GM18502 (cell line): ENCODE measurements around the gene KARS1.
"Not testable (repeated sequence)": the region's sequence is repeated elsewhere in the genome, so short reads cannot be mapped to it uniquely, and the experiment has no call there.

Experiments
- ATAC-seq: cut with Tn5 transposase; IDR thresholded peaks from one replicate; pipeline ENCODE4 v1.9.1; 2021; ENCODE audit warnings: mild to moderate bottlenecking; ENCODE audit not compliant: unreplicated experiment, poor library complexity

KARS1 gene

DNA sequence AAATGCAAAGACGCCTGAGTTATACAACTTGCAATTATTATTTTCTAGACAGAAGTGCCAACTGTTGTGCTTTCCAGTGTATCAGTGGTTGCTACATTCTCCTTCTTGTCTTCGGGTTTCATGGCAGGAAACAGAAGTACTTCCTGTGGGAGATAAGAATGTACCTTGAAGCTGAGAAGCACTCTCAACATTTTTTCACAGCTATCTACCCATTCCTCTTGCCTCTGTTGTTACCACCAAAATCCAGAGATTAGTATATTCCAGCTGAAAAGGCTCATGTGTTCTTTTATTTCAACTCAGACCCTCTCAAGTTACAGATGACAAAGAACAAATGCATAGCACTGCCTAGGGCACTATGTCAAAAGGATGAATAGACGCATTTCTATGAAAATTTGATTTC, 19.6 kb downstream of the KARS1 start:
- ATAC-seq, result no peak

DNA sequence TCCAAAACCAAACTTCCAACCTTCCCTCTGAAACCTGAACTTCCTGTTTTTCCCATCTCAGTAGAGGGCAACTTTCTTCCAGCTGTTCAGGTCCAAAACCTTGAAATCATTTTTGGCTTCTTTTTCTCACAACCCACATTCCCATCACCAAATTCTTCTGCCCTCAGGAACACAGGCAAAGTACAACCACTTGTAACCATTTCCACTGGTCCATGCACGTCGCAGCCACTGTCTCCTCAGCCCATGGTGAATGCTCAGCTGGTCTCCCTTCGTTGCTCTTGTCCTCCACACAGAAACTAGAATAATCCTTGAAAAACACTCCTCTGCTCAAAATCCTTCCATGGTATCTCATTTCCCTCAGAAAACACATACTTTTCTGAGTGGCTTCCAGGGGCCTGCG, 20.7 kb downstream of the KARS1 start:
- no peak for ATAC-seq

DNA sequence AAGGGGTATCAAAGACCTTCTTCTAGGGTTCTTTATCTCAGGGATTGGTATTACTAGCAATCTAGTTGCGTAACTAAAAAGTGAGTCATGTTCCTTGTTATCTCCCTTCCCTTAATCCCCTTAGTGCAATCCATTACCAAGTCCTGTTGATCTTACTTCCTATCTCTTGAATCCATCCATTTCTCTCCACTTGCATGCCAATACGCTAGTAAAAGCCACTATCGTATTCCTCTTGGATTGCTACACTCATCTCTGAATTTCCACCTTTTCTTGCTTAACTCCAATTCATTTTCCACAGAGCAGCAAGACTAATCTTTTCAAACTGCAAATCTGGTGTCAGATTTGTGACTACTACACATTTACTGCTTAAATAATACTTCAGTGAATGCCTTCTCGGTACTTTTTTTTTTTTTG, 22.5 kb downstream of the KARS1 start:
- ATAC-seq, result no peak

DNA sequence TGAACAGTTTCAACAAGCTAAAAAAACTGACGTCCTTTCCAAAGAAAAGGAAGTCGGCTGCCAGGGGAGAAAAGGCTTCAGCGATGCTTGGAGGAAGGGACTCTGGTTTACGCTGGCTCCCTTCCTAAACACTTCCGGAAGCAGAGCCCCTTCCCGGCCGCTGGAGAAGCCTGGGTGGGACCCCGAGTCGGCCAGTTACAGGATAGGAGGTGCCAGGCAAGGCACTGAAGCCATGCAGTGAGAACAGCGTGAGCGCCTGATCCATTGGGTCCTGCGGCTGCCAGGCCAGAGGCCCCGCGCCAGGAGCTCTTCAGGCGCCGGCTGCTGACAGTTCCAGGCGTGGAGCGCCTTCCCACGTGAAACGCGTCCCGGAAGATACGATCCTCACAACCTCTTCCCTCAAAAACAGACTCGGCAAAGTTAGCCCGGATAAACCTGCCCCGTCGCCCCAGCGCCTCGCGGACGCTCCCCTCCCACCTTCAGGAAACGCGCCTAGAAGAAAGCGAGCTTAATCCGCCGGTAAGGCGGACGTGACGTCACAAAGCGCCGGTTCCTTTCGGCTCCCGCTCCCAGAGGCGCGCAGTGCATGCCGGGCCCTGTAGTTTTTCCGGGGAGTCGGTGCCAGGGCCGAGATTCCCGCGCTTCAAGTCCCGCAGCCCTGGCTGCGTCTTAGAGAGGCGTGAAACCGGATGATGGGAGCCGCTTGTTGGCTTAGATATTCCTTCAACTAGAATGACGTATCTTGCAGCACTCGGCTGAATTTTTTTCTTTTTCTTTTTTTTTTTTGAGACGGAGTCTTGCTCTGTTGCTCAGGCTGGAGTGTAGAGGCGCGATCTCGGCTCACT, 24.5 kb downstream of the KARS1 start, which contains the start of gene ADAT1:
TSS of gene ADAT1 (minus strand) at position 521 of the 845 bp plus-strand sequence. CDS start 2,482 bp downstream, outside the sequence.
- peak; percentile 94 for ATAC-seq

DNA sequence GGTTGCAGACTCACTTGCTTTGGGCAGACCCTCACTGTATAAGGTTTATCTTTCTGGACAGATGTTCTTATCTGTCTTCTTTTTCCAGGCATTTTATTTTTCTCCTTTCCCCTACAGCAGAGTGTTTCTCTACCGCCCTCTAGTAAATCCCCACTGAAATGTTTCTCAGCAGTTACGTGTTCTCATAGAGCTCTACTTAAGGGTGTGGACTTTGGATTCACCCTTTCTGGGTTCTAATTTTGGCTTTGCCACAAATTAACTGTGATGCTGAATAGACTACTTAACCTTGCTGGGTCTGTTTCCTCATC, 26.3 kb downstream of the KARS1 start:
- no peak for ATAC-seq

DNA sequence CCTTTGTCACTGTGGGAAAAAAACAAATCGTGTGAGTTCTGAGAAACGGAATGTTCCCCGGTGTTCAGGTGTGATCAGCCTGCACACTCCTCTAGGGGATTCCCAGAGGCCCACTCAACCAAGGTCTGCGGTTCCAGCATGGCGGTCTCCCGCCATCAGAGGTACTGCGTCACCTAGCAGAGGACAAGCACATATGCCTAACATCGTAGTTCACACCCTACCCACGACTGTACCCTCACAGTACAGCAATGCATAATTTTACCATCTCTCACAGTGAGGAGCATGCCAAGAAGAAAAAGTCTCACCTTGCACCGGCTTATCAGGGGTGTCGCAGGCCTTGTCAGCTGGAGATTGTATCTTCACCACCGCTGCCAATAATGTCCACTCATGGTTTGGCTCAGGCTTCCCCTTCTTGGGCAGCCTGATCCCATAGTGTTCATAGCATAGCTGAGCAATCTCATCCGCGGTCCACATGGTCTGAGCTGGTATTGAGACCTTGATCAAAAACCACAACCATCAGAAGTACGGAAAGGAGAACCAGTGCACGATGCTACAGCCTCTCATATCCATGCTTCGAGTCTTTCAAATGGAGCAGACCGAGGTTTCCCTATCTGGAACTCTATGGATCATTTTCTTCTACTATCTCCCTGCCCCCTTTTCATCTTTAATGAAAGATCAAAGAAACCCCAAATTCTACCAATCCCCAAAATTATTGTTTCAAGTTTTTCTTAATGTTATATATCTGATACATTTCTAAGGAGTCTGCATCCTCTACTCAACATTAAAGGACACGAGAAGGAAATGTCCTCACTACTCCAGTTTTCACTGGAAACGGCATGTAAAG, 26.9 kb downstream of the KARS1 start:
- no peak for ATAC-seq

DNA sequence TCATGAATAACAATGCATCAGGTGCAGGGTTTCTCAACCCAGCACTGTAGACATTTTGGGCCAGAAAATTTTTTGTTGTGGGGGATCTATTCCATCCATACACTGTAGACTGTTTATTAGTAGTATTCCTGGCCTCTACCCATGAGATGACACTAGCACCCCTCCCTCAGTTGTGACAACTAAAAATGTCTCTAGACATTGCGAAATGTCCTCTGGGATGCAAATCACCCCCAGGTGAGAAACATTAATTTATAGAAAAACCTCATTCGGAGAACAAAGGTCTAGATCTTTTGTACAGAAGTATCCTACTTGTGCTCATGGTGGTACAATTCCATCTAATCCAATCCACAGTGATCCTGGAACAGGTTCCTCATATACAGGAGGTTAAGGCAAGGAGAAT, 28.7 kb downstream of the KARS1 start:
- ATAC-seq, result no peak

DNA sequence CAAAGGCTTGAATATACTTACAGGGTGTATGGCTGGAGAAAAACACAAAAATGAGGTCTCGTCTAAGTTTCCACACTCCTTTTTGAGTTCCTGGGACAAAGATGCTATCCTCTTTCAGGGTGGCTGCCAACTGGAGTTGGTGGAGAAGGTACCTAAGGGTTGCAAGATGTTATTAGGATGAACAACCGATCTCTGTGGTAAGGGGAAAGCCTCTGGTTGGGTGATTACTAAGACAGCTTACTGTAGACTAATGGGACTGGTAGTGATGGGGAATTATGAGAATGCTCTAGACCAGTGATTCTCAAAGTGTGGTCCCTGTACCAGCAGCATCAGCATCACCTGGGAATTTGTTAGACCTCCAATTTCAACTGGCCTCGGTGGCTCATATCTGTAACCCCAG, 30.3 kb downstream of the KARS1 start:
- no peak for ATAC-seq

DNA sequence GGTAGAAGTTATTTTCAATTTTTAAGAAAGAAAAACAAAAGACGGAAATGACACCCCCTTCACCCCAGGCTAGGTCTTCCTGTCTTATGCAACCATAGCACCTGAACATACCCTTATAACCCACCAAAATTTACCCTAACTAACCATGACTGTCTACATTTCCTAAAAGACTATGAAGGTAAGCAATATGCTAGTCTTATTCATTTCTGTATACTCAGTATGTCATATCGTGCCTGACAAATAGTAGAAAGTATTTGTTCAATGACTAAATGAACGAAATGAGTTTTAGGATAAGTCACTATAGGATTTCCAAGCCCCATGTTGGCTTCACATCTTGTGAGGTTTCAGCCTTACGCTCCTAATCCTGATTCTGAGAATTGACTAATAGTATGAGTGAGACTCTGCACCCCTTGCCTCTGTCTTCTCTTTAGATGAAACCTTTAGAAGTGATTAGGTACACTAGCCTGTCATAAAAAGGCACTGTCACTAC, 30.9 kb downstream of the KARS1 start:
- ATAC-seq, result no peak

DNA sequence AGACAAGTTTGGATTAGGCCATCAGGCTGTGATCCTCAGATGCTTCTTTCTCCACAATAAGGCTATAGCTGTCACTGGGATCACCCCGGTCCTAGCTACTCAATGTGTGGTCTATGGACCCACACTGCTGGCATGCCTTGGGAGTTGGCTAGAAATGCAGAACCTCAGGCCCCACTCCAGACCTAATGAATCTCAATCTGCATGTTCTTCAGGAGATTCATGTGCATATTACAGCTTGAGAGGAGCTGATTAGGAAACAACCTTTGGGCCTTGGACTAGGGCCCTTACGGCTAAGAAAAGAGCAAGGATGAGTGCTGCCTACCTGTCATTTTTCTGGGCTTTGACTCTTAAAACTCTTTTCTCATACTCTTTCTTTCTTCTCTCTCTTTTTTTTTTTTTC, 31.8 kb downstream of the KARS1 start:
- ATAC-seq, result no peak

DNA sequence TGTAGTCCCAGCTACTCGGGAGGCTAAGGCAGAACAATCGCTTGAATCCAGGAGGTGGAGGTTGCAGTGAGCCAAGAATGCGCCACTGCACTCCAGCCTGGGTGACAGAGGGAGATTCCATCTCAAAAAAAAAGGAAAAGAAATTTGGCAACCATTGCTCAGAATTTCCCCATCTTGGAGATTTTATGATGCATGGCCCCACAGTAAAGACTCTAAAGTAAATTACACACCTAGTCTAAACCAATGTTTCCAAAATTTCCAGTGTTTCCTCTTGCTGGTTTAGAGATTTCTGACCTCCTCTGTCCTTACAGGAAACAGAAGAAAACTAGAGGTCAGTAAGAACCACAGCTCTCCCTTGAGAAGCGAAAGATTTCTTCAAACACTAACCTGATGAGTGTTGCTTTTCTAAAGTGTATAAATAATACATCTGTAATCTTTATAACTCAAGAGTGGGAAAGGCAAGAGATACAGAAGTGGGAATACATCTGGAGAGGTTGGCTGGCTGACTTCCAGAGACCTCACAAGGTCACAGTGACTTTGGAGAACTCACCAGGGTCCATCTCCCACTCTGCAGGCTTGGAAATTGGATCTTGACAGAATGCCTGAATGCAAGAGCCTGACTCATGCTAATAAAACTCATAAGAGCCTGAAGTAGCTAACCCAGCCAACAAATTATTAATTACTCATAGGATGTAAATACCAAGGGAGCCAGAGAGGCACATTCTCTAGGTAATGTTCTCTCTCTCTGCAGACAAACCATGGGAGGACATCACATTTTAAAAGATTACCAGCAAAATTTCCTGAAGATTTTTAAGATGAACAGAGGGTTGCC, 33.2 kb downstream of the KARS1 start:
- no peak for ATAC-seq

DNA sequence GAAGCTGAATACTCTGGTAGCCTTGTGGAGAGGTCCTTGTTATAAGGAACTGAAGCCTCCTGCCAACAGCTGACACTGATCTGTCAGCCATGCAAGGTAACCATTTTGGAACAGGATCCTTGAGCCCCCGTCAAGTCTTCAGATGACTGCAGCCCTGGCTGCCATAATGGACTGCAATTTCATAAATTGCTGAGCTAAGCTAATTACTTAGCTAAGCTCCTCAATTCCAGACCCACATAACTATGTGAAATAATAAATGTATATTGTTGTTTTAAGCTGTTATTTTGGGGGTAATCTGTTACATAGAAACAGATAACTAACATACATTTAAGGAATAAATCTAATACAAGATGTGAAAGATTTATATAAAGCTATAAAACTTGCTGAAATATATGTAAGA, 41.0 kb downstream of the KARS1 start:
- no peak for ATAC-seq

DNA sequence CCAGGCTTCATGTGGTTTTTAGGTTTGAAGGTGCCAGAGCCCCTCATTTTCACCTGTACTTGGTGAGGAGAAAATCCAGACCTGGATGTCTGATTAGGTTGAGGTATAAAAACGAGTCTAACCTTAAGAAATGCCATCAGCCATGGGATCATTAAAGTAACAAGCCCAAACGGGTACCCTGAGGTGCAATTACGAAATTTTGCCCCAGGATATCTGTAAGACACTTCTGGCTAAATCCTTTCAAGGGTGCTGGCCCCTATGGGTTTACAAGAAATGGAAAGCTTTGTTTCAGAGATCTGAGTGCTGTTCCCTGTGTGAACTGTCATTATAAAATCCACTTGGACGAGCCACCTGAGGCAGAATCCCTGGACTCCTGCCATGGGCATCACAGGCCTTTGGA, 44.2 kb downstream of the KARS1 start:
- no peak for ATAC-seq

DNA sequence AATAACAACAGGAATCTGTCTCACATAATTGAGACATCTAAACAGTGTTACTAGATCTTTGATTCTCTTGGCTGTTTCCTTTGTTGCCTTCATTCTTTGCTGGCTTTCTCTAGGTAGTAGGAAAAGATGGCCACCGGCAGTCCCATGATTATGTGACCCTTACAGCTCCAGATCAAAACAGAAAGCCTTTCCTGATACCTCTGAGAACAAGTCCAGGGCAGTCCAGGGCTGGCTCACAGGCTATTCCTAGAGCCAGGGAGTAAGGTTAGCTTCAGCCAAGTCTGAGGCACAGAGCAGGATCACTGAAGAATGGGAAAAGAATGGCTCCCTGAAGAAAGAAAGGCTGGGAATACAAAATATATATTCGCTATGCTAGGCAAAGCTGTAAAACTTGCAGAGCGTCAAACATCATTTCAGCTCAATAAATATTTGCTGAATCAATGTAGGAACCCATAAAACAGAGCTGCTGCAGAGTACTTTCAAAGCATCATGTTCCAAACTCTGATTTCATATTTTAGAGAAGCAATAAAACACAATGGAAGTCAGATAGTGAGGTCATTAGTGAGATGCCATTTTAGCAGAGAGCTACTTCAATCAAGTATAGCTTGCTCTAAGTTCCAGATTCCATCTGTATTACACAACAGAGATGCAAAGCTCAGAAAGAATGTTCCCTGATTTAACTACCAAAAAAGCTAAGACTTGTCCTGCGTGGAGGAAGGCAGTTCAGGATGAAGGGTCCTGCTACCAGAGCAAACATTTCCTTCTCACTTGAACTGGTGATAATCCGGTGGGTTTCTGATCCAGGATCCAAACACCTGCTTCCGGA, 47.8 kb downstream of the KARS1 start:
- ATAC-seq, result no peak

DNA sequence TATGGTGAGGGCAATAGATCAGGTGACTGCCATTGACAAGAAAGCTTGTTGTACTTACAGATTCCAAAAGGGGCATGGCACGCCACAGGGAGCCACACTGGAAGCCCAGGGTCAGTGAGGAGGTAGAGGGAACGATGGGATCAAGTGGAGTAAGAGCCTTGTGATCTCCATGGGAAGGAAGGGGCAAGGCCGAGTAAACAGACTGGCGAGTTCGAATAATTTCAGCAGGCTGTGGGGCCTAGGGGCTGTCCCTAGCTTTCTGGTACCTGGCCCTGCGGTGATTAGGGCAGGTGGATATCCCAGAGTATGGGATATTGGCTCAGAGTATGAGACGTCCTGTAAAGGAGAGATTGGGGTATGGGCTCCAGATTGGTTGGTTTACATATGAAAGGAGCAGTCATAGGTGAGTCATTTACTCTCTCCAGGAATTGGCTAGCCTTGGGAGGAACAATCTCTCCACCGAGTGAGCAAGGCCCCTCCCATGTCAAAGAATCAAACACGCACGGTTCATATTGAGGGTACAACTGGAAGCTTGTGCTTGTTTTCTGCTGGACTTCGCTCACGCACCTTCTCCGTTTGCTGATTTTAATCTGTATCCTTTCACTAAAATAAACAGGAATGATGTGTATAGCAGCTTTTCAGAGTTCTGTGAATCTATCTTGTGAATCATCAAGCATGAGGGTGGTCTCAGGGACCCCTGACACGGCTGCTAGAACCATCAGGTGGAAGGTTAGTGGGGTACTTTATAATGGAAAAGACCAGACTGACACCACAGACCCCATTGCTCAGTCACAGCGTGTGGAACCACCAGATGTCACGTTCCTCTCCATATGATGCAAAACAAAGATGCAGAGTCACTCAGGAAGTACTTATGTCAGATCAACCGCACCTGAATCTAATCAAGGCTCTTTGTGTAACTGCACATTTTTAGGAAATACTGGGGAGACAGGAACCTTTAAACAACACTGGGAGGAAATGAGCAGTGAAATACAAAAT, 53.3 kb downstream of the KARS1 start:
- ATAC-seq, result no peak

DNA sequence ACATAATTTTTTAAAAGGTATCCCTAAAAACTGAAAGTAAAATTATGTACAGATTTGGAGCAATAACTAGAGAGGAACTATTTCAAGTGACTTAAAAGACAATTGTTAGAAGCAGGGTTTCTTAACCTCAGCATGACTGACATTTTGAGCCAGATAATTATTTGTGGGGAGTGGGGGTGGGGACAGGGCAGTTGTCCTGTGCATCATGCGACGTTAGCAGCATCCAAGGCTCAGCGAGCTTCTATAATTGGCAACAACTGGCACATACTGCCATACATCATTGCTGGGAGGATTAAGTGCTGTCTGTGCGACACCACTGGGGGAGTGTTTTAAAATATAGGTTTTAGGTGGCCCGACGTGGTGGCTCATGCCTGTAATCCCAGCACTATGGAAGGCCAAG, 54.2 kb downstream of the KARS1 start:
- ATAC-seq, result no peak

DNA sequence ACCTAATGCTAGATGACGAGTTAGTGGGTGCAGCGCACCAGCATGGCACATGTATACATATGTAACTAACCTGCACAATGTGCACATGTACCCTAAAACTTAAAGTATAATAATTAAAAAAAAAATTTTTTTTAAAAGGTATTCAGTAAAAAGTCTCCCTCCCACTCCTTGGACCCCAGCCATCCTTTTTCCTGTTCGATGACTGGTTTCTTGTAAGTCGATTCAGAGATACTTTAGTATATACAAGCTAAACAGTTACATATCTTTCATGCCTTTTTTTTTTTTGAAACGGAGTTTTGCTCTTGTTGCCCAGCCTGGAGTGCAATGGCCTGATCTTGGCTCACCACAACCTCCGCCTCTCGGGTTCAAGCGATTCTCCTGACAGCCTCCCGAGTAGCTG, 55.5 kb downstream of the KARS1 start:
- not testable (repeated sequence) for ATAC-seq
